Measurements from ENCODE around the gene EFCAB8.
"Not testable (repeated sequence)": the region's sequence is repeated elsewhere in the genome, so short reads cannot be mapped to it uniquely, and the experiment has no call there.

The EFCAB8 gene

GRCh38 chr20:32960849-32961731 is 102.4 kb downstream of the EFCAB8 start:
- DNase-seq = no peak

- no peak for DNase-seq
Observed at GRCh38 chr20:32962053-32962452, 103.3 kb downstream of the EFCAB8 start.

- not testable (repeated sequence) for DNase-seq
Observed at GRCh38 chr20:32962646-32963045, 103.9 kb downstream of the EFCAB8 start.

GRCh38 chr20:32963176-32963575 is 104.5 kb downstream of the EFCAB8 start:
- DNase-seq = no peak

- no peak for DNase-seq
Observed at GRCh38 chr20:32964575-32964974, 105.9 kb downstream of the EFCAB8 start.

GRCh38 chr20:32965115-32965514 is 106.4 kb downstream of the EFCAB8 start:
- DNase-seq = no peak

- DNase-seq = no peak
Observed at GRCh38 chr20:32965581-32966373, 107.1 kb downstream of the EFCAB8 start.

- no peak for DNase-seq
Observed at GRCh38 chr20:32966382-32966781, 107.7 kb downstream of the EFCAB8 start.

- no peak for DNase-seq
Observed at GRCh38 chr20:32966881-32967781, 108.4 kb downstream of the EFCAB8 start.

- DNase-seq = no peak
Observed at GRCh38 chr20:32967961-32968457, 109.3 kb downstream of the EFCAB8 start.

GRCh38 chr20:32968478-32969241 is 109.9 kb downstream of the EFCAB8 start:
- DNase-seq = no peak

- no peak for DNase-seq
Observed at GRCh38 chr20:32969356-32970114, 110.8 kb downstream of the EFCAB8 start.

GRCh38 chr20:32970115-32970972 is 111.6 kb downstream of the EFCAB8 start:
- DNase-seq = no peak

- DNase-seq = no peak
Observed at GRCh38 chr20:32970973-32971300, 112.2 kb downstream of the EFCAB8 start.

GRCh38 chr20:32971703-32972161 is 113.0 kb downstream of the EFCAB8 start:
- peak; percentile 61 for DNase-seq

- DNase-seq = no peak
Observed at GRCh38 chr20:32972181-32973076, 113.7 kb downstream of the EFCAB8 start.

GRCh38 chr20:32973077-32973717 is 114.5 kb downstream of the EFCAB8 start:
- DNase-seq = no peak
